GM23248 (cell line): ENCODE measurements around the gene PHLDA3. TPM values are rescaled to one million over a fixed set of nuclear protein-coding genes. Genes with fewer than 3 reads are reported as not detected.
A peak's percentile ranks its signal among the peaks of the same experiment; 100 is the strongest.

Experiments used
- DNase-seq: peaks from one replicate; pipeline ENCODE4 v3.0.0-alpha.2; 2015
- H2AFZ ChIP-seq: fragments of 200-600 bp; sonication (generic); 2 replicates; pipeline ENCODE4 v1.6.1; 2016; ENCODE audit warnings: antibody characterized with exemption
- H3F3A ChIP-seq: fragments of 200-600 bp; sonication (generic); 2 replicates; pipeline ENCODE4 v1.6.1; 2016; ENCODE audit warnings: mild to moderate bottlenecking, antibody characterized with exemption, mixed run types; ENCODE audit not compliant: insufficient read depth
- H3K27ac ChIP-seq: fragments of 200-600 bp; sonication (generic); 2 replicates; pipeline ENCODE4 v1.5.1; 2016; ENCODE audit warnings: mild to moderate bottlenecking
- H3K27me3 ChIP-seq: fragments of 200-600 bp; sonication (generic); replicated peaks from 2 replicates; pipeline ENCODE4 v1.6.1; 2016; ENCODE audit warnings: mild to moderate bottlenecking; ENCODE audit not compliant: insufficient read depth
- H3K36me3 ChIP-seq: fragments of 200-600 bp; sonication (generic); 2 replicates; pipeline ENCODE4 v1.6.1; 2016; ENCODE audit warnings: low read depth, mild to moderate bottlenecking
- H3K4me1 ChIP-seq: fragments of 200-600 bp; sonication (generic); 2 replicates; pipeline ENCODE4 v1.6.1; 2016; ENCODE audit warnings: mild to moderate bottlenecking; ENCODE audit not compliant: insufficient read depth
- H3K4me2 ChIP-seq: fragments of 200-600 bp; sonication (generic); one replicate; pipeline ENCODE4 v1.6.1; 2016; ENCODE audit warnings: mild to moderate bottlenecking; ENCODE audit not compliant: unreplicated experiment
- H3K4me3 ChIP-seq: fragments of 200-600 bp; sonication (generic); 2 replicates; pipeline ENCODE4 v1.5.1; 2016; ENCODE audit warnings: mild to moderate bottlenecking
- H3K79me2 ChIP-seq: fragments of 200-600 bp; sonication (generic); 2 replicates; pipeline ENCODE4 v1.6.1; 2016; ENCODE audit warnings: mild to moderate bottlenecking; ENCODE audit not compliant: insufficient read depth
- H3K9ac ChIP-seq: fragments of 200-600 bp; sonication (generic); 2 replicates; pipeline ENCODE4 v1.6.1; 2016; ENCODE audit warnings: mild to moderate bottlenecking
- H3K9me2 ChIP-seq: fragments of 200-600 bp; sonication (generic); 2 replicates; pipeline ENCODE4 v1.6.1; 2016; ENCODE audit warnings: mixed run types, mild to moderate bottlenecking, moderate library complexity; ENCODE audit not compliant: insufficient read depth
- H3K9me3 ChIP-seq: fragments of 200-600 bp; sonication (generic); one replicate; pipeline ENCODE4 v1.6.1; 2017; ENCODE audit warnings: low read depth
- H4K20me1 ChIP-seq: fragments of 200-600 bp; sonication (generic); 2 replicates; pipeline ENCODE4 v1.6.0; 2016; ENCODE audit not compliant: insufficient read depth
- EZH2 ChIP-seq: fragments of 200-600 bp; sonication (generic); IDR thresholded peaks from 2 replicates; pipeline ENCODE4 v1.6.1; 2018; ENCODE audit warnings: antibody characterized with exemption, mild to moderate bottlenecking; ENCODE audit not compliant: insufficient read depth, poor library complexity, severe bottlenecking
- EZH2phosphoT487 ChIP-seq: fragments of 200-600 bp; sonication (generic); IDR thresholded peaks from 2 replicates; pipeline ENCODE4 v1.6.1; 2018; ENCODE audit warnings: antibody characterized with exemption, moderate library complexity, mild to moderate bottlenecking, low read depth; ENCODE audit not compliant: insufficient read depth
- WGBS, 2 experiments: methylation state at CpG; one replicate each; pipeline ENCODE4 v1.1.6; 2015 to 2017; ENCODE audit warnings: low lambda C conversion rate in 2 of 2, low coverage in 1 of 2; ENCODE audit errors: missing lambda C conversion rate in 2 of 2; 5-methylcytosine and 5-hydroxymethylcytosine counted together
- in situ Hi-C: fragments of 300-500 bp; cut with MboI; formaldehyde crosslinking; loops from 2 replicates; pipeline ENCODE4 v1.15.0; 2020
- polyA plus RNA-seq: library from polyadenylated mRNA; unstranded; fragments of >200 nt; fragmentation: Nextera tagmentation; extraction: Ambion mirVana; gene quantifications from 2 replicates; pipeline ENCODE4 v1.2.1, GENCODE V29; 2016
- total RNA-seq: library from RNA; depleted of rRNA; stranded (reverse); fragments of >200 nt; shearing (Covaris generic); gene quantifications from 2 replicates; pipeline ENCODE4 v1.2.3, GENCODE V29; 2014

Gene PHLDA3
- total and polyA plus RNA-seq, 2 experiments from 2014 or later, result 112 to 162 TPM

DNA sequence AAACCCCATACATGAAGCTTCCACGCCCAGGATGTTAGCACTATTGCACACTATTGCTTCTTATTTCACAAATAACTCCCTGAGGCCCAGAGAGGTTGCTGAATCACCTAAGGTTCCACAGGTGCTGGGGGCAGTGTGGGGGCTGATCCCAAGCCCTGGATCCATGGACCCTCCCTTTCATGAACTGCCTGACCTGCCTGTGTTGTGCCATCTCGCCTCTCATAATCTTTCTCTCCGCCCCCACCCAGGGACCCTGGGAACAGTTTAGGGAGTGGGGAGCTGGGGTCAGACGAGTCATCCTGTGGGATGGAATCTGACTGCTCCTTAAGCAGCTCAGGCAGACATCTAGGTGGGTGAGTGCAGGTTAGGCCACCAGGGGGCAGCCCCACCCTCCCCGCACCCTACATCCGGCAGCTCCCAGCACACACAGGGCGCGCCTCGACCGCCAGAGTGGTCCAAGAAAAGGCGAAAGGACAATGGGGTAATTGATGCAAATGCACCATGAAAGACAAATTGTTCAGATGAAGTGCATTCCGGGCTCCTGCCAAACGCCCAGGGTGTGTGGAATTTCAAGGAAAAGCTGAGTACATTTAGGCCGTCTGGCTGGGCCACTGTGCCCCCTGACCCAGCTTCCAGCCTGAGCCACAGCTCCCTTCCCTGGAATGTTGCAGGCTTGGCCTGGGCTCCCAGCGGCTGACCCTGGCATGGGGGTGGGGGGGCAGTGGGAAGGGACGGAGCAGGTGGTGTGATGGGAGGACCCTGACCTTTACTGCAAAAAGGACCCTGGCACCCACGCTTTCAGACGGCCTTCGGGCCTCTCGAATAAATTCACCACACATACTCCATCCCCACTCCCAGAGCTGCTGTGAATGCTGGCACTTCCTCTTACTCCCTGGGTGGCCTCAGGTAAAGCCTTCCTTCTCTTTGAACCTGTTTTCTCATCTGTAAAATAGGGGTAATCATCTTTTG is 20.8 kb downstream of the PHLDA3 start:
- in situ Hi-C loops, result no loop called here
- no peak overlapping the region for H3K4me3 ChIP-seq
- no peaks in the 10 kb centered on the region for H3K9me2 ChIP-seq
- WGBS, 2 experiments, result 38 to 40% methylated on average over 20 of the region's 20 CpGs
- peaks cover 9% of the 10 kb centered on the region; the same call in 1 of the 2 replicates for H3F3A ChIP-seq
- H3K9me3 ChIP-seq, result no peaks in the 10 kb centered on the region
- no peaks in the 10 kb centered on the region for H3K27me3 ChIP-seq
- no peak for TF ChIP-seq EZH2phosphoT487
- no peak for TF ChIP-seq EZH2
- no peaks in the 10 kb centered on the region for H3K79me2 ChIP-seq
- H3K9ac ChIP-seq, result 0 out of 2 replicates have a peak overlapping the region, but pooled peaks have one; percentile 28
- H3K4me1 ChIP-seq, result peaks cover 33% of the 10 kb centered on the region
- H3K36me3 ChIP-seq, result no peaks in the 10 kb centered on the region
- DNase-seq, result peak; percentile 82
- no peak overlapping the region for H3K27ac ChIP-seq
- peak overlapping the region; percentile 39 for H2AFZ ChIP-seq
- H4K20me1 ChIP-seq, result no peaks in the 10 kb centered on the region
- no peak overlapping the region for H3K4me2 ChIP-seq

DNA sequence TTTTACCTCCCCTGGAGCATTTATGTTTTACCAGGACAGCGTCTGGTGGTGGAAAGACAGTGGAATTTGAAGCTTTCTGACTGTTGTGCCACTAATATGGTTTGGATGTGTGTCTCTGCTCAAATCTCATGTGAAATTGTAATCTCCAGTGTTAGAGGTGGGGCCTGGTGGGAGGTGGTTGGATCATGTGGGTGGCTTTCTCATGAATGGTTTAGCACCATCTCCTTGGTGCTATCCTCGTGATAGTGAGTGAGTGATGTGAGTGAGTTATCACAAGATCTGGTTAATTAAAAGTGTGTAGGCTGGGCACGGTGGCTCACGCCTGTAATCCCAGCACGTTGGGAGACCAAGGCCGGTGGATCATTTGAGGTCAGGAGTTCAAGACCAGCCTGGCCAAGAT is 23.7 kb downstream of the PHLDA3 start:
- Histone ChIP-seq H3K27ac (no peak overlapping the region), H3K9ac (no peak overlapping the region), H3K9me3 (no peaks in the 10 kb centered on the region), H3K4me2 (no peak overlapping the region), H2AFZ (no peak overlapping the region), H3K4me1 (peaks cover 15% of the 10 kb centered on the region), H3K4me3 (no peak overlapping the region), H3K36me3 (no peaks in the 10 kb centered on the region), H4K20me1 (no peaks in the 10 kb centered on the region), H3K27me3 (no peaks in the 10 kb centered on the region), H3F3A (peaks cover 4% of the 10 kb centered on the region; the same call in 1 of the 2 replicates), H3K9me2 (no peaks in the 10 kb centered on the region), H3K79me2 (no peaks in the 10 kb centered on the region)
- in situ Hi-C loops, result no loop called here
- TF ChIP-seq EZH2phosphoT487, result no peak
- no peak for TF ChIP-seq EZH2
- WGBS, 2 experiments, result 88 to 95% methylated on average over 6 of the region's 6 CpGs
- no peak for DNase-seq

GRCh38 chr1:201444792-201445191 is 24.2 kb downstream of the PHLDA3 start:
- no peak overlapping the region for H3K4me2 ChIP-seq
- in situ Hi-C loops, result no loop called here

DNA sequence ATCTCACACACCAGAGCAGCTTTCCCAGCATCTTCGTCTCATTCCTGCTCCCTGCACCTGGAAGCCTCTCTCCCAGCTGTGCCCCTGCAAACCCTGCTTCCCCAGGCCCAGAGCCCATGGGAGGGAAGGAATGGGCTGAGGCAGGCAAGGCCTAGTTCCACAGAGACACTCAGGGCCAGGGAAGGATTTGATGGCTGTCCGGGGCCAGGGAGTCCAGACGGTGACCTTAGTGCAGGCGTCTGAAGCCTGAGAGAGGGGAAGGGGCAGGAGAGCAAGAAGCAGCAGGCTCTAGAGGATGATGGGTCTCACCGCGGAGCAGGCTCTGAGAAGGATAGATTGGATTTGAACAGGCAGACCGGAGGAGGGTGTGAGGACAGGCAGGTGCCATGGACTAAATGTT is 25.2 kb downstream of the PHLDA3 start:
- Histone ChIP-seq H3K79me2 (no peaks in the 10 kb centered on the region), H3K4me3 (no peak overlapping the region), H3K36me3 (no peaks in the 10 kb centered on the region), H4K20me1 (no peaks in the 10 kb centered on the region), H3K27me3 (no peaks in the 10 kb centered on the region), H3K9me2 (no peaks in the 10 kb centered on the region), H3K9me3 (no peaks in the 10 kb centered on the region), H3K9ac (no peak overlapping the region), H3K27ac (no peak overlapping the region), H3K4me2 (no peak overlapping the region), H3K4me1 (peaks cover 10% of the 10 kb centered on the region), H2AFZ (no peak overlapping the region), H3F3A (no peaks in the 10 kb centered on the region)
- TF ChIP-seq EZH2phosphoT487 (no peak), EZH2 (no peak)
- in situ Hi-C loops, result no loop called here
- WGBS, 2 experiments, result 91 to 96% methylated on average over 7 of the region's 7 CpGs
- DNase-seq, result no peak

More at GRCh38 chr1:201444792-201445191, 24.2 kb downstream of the PHLDA3 start:
- no peaks in the 10 kb centered on the region for H3K36me3 ChIP-seq
- H3K9me2 ChIP-seq, result no peaks in the 10 kb centered on the region
- no peaks in the 10 kb centered on the region for H3K9me3 ChIP-seq
- no peaks in the 10 kb centered on the region for H3K27me3 ChIP-seq
- 82 to 89% methylated on average over 4 of the region's 4 CpGs for WGBS, 2 experiments
- TF ChIP-seq EZH2, result no peak
- TF ChIP-seq EZH2phosphoT487, result no peak
- H3F3A ChIP-seq, result no peaks in the 10 kb centered on the region
- no peaks in the 10 kb centered on the region for H3K79me2 ChIP-seq
- H4K20me1 ChIP-seq, result no peaks in the 10 kb centered on the region
- H3K4me1 ChIP-seq, result peaks cover 10% of the 10 kb centered on the region
- peak; percentile 33 for DNase-seq
- no peak overlapping the region for H3K9ac ChIP-seq
- no peak overlapping the region for H3K4me3 ChIP-seq
- H2AFZ ChIP-seq, result no peak overlapping the region
- H3K27ac ChIP-seq, result no peak overlapping the region
